Testis (tissue), 3 donors: ENCODE results near the gene PIK3CB. TPM values are rescaled to one million over a fixed set of nuclear protein-coding genes. Genes with fewer than 3 reads are reported as not detected.

Source experiments
- DNase-seq: peaks from one replicate; pipeline ENCODE4 v3.0.0-alpha.2; 2019
- H3K27ac ChIP-seq, 2 donors: fragments of 200-600 bp; sonication (generic); one replicate each; pipeline ENCODE4 v1.5.1; 2019
- H3K27me3 ChIP-seq: fragments of 200-600 bp; sonication (generic); one replicate; pipeline ENCODE4 v1.5.1; 2019
- H3K36me3 ChIP-seq: fragments of 200-600 bp; sonication (generic); one replicate; pipeline ENCODE4 v1.5.1; 2017; ENCODE audit warnings: low read depth; ENCODE audit errors: missing control alignments
- H3K4me1 ChIP-seq: fragments of 200-600 bp; sonication (generic); one replicate; pipeline ENCODE4 v1.5.1; 2019
- H3K4me3 ChIP-seq, 2 donors: fragments of 200-600 bp; sonication (generic); one replicate each; pipeline ENCODE4 v1.5.1; 2017 to 2019
- H3K9me3 ChIP-seq: fragments of 200-600 bp; sonication (generic); one replicate; pipeline ENCODE4 v1.5.1; 2017
- CTCF ChIP-seq, 3 experiments: fragments of 450-650 bp in 2 of 3; fragments of 200-600 bp in 1 of 3; sonication (generic) in 1 of 3; IDR thresholded peaks; one replicate each; pipeline ENCODE4 v1.5.1; 2016 to 2019; ENCODE audit warnings: antibody characterized with exemption in 3 of 3, mild to moderate bottlenecking in 2 of 3, moderate library complexity in 1 of 3
- POLR2A ChIP-seq: fragments of 450-650 bp; IDR thresholded peaks from one replicate; pipeline ENCODE4 v1.6.1; 2017; ENCODE audit warnings: antibody characterized with exemption, mild to moderate bottlenecking, moderate library complexity
- WGBS, 2 donors: methylation state at CpG; one replicate each; pipeline ENCODE4 v1.1.5; 2018; 5-methylcytosine and 5-hydroxymethylcytosine counted together
- intact Hi-C: fragments of 100-400 bp; cut with DNase I; formaldehyde crosslinking; loops from one replicate; pipeline ENCODE4 v1.15.1; 2023; ENCODE audit warnings: low total_unique reads
- polyA plus RNA-seq: library from polyadenylated mRNA; stranded (reverse); fragments of 350-450 nt; fragmentation: Illumina TruSeq; extraction: RNeasy Lipid Tissue Mini Kit (QIAGEN cat#74804); gene quantifications from one replicate; pipeline ENCODE4 v1.2.3, GENCODE V29; 2014; ENCODE audit warnings: low read depth, low replicate concordance; ENCODE audit not compliant: insufficient read depth
- total RNA-seq, 2 donors: library from RNA; depleted of rRNA; stranded (reverse); fragments of >200 nt; gene quantifications; one replicate each; pipeline ENCODE4 v1.2.3, GENCODE V29; 2016

PIK3CB gene
- total and polyA plus RNA-seq, 3 donors from 2014 or later, result 14.3 to 27.7 (median 25.9) TPM

GRCh38 chr3:138767498-138768104 lies 67.1 kb downstream of the PIK3CB start:
- 98 to 99% methylated on average over 9 to 11 of the region's 11 CpGs for WGBS, 2 donors
- DNase-seq, result no peak
- TF ChIP-seq CTCF (IDR thresholded peaks at IDR 0.05), result no peak
- no peaks in the 10 kb centered on the region for H3K27me3 ChIP-seq
- intact Hi-C loops, result no loop called here
- no peaks in the 10 kb centered on the region for H3K9me3 ChIP-seq
- H3K27ac ChIP-seq, result no peak overlapping the region
- no peaks in the 10 kb centered on the region for H3K36me3 ChIP-seq
- H3K4me3 ChIP-seq, result no peak overlapping the region
- no peaks in the 10 kb centered on the region for H3K4me1 ChIP-seq

- no peak for DNase-seq
- Histone ChIP-seq H3K4me1 (no peaks in the 10 kb centered on the region), H3K36me3 (no peaks in the 10 kb centered on the region), H3K27me3 (no peaks in the 10 kb centered on the region), H3K27ac (no peak overlapping the region), H3K4me3 (no peak overlapping the region), H3K9me3 (no peaks in the 10 kb centered on the region)
- WGBS, 2 donors, result 92 to 93% methylated on average over 2 of the region's 2 CpGs
- intact Hi-C loops, result no loop called here
- no peak for TF ChIP-seq POLR2A
- no peak for TF ChIP-seq CTCF (IDR thresholded peaks at IDR 0.05)
Measured at GRCh38 chr3:138761002-138761401, 73.7 kb downstream of the PIK3CB start.

- Histone ChIP-seq H3K27me3 (no peaks in the 10 kb centered on the region), H3K9me3 (no peaks in the 10 kb centered on the region), H3K36me3 (no peaks in the 10 kb centered on the region), H3K27ac (no peak overlapping the region), H3K4me3 (no peak overlapping the region), H3K4me1 (no peaks in the 10 kb centered on the region)
- 84 to 88% methylated on average over 2 of the region's 2 CpGs for WGBS, 2 donors
- TF ChIP-seq POLR2A, result no peak
- TF ChIP-seq CTCF (IDR thresholded peaks at IDR 0.05), result no peak
- DNase-seq, result no peak
- intact Hi-C loops, result no loop called here
Measured at GRCh38 chr3:138748190-138748589, 86.5 kb downstream of the PIK3CB start.

- Histone ChIP-seq H3K27ac (no peak overlapping the region), H3K36me3 (no peaks in the 10 kb centered on the region), H3K9me3 (no peaks in the 10 kb centered on the region), H3K4me3 (no peak overlapping the region), H3K27me3 (no peaks in the 10 kb centered on the region), H3K4me1 (no peaks in the 10 kb centered on the region)
- TF ChIP-seq CTCF (IDR thresholded peaks at IDR 0.05) (no peak), POLR2A (no peak)
- 76 to 86% methylated on average over 1 of the region's 1 CpG for WGBS, 2 donors
- intact Hi-C loops, result no loop called here
- no peak for DNase-seq
Measured at GRCh38 chr3:138747225-138747624, 87.5 kb downstream of the PIK3CB start.

- Histone ChIP-seq H3K9me3 (no peaks in the 10 kb centered on the region), H3K27ac (no peak overlapping the region), H3K4me3 (no peak overlapping the region), H3K27me3 (no peaks in the 10 kb centered on the region), H3K4me1 (no peaks in the 10 kb centered on the region), H3K36me3 (no peaks in the 10 kb centered on the region)
- intact Hi-C loops, result no loop called here
- DNase-seq, result no peak
- 94 to 96% methylated on average over 5 of the region's 5 CpGs for WGBS, 2 donors
- TF ChIP-seq POLR2A (no peak), CTCF (IDR thresholded peaks at IDR 0.05) (no peak)
Measured at GRCh38 chr3:138740072-138740471, 94.7 kb downstream of the PIK3CB start.
